ENCODE data around the gene NTRK1. TPM values are rescaled to one million over a fixed set of nuclear protein-coding genes. Genes with fewer than 3 reads are reported as not detected.

The NTRK1 gene
- total RNA-seq, 6 experiments from 2014 or later = 0.10 TPM; not detected in 5

- TF ChIP-seq CTCF (IDR thresholded peaks at IDR 0.05) = no peak
- Mint-ChIP-seq H3K9me3 (no peaks in the 10 kb centered on the region), H3K27ac (peak overlapping the region; percentile 73; the same call in 1 of the 2 replicates), H3K36me3 (ENCODE audit: low read depth) (no peaks in the 10 kb centered on the region), H3K27me3 (ENCODE audit: insufficient read depth) (peaks cover 12% of the 10 kb centered on the region), H3K4me1 (ENCODE audit: low read depth) (peaks cover 43% of the 10 kb centered on the region), H3K4me3 (no peak overlapping the region; the same call in 1 of the 2 replicates)
- DNase-seq = no peak
Observed at GRCh38 chr1:156814571-156815260, 45.9 kb upstream of the NTRK1 start.

- DNase-seq = peak; percentile 77
- peak; percentile 52 for TF ChIP-seq CTCF (IDR thresholded peaks at IDR 0.05)
- Mint-ChIP-seq H3K4me1 (ENCODE audit: low read depth) (peaks cover 43% of the 10 kb centered on the region), H3K27ac (peak overlapping the region; percentile 73), H3K36me3 (ENCODE audit: low read depth) (no peaks in the 10 kb centered on the region), H3K4me3 (peak overlapping the region; percentile 25), H3K9me3 (no peaks in the 10 kb centered on the region), H3K27me3 (ENCODE audit: insufficient read depth) (peaks cover 12% of the 10 kb centered on the region)
Observed at GRCh38 chr1:156815307-156815826, 45.3 kb upstream of the NTRK1 start.

DNA sequence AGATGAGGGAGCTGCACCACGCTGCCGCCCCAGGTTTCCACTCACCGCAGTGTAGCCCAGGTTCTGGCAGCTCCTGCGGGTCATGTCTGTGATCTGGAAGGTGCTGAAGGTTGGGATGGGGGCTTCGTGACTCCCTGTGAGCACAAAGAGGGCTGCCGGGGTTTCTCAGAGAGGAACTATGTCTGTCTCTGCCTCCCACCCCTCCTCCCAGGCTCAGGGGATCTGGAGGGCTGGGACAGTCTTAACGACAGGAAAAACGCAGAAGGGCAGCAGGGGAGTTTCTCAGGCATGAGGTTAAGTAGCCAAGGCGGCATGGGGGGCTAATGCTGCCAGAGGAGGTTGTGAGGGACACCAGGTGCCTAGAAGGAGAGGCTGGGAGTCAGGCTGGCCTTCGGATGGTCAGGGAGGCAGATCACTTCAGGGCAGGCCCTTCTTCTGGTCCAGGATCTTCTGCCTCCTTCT, 44.7 kb upstream of the NTRK1 start:
- TF ChIP-seq CTCF (IDR thresholded peaks at IDR 0.05) = no peak
- peaks cover 14% of the 10 kb centered on the region for H3K27me3 Mint-ChIP-seq (ENCODE audit: insufficient read depth)
- H3K9me3 Mint-ChIP-seq = no peaks in the 10 kb centered on the region
- no peak for DNase-seq
- H3K27ac Mint-ChIP-seq = no peak overlapping the region
- no peaks in the 10 kb centered on the region for H3K36me3 Mint-ChIP-seq (ENCODE audit: low read depth)
- H3K4me1 Mint-ChIP-seq (ENCODE audit: low read depth) = peaks cover 43% of the 10 kb centered on the region
- H3K4me3 Mint-ChIP-seq = no peak overlapping the region

DNA sequence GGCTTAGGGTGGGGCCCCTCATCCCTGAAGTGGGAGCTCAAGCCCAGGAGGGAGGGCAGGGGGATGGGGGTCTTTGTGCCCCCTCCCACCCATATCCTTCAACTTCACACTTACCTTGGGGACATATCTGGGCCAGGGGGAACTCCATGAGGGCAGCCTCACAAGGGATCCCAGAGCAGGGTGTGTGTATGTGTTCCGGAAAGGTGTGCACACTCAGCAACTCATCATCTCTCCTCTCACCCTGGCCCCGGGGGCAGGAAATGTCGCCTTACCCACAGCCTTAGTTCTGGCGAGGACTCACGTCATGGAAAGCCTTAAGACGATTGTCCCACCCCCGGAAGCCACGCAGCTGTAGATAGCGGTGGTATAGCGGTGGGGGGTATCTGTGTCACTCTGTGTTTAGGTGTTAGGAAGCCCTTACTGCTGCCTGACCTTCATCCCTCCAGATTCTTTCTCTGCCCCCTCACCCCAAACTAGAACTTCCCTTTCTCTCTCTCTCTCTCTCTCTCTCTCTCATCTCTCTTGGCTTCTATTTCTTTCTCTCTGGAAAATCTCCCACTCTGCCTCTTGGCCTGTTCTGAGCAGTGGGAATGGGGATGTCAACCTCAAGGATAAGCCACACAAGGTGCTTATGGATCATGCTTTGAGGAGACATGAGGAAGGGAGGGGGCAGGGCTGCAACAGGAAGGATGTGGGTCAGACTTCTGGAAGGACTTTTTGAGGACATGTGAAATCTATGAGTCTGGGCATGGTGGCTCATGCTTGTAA, 43.9 kb upstream of the NTRK1 start, which contains the start of gene SH2D2A:
Gene SH2D2A, minus strand, starts transcription at position 288 of the 768 bp plus-strand sequence. Its CDS starts 140 bp downstream, at position 148.
- DNase-seq = no peak
- no peaks in the 10 kb centered on the region for H3K36me3 Mint-ChIP-seq (ENCODE audit: low read depth)
- H3K27ac Mint-ChIP-seq = no peak within 1 kb of the TSS; the same call in 1 of the 2 replicates
- 0 out of 2 replicates have a peak within 1 kb of the TSS, but pooled peaks have one; percentile 4 for H3K4me3 Mint-ChIP-seq
- peaks cover 10% of the 10 kb centered on the region for H3K27me3 Mint-ChIP-seq (ENCODE audit: insufficient read depth)
- TF ChIP-seq CTCF (IDR thresholded peaks at IDR 0.05) = no peak
- no peaks in the 10 kb centered on the region for H3K9me3 Mint-ChIP-seq
- H3K4me1 Mint-ChIP-seq (ENCODE audit: low read depth) = peaks cover 48% of the 10 kb centered on the region

DNA sequence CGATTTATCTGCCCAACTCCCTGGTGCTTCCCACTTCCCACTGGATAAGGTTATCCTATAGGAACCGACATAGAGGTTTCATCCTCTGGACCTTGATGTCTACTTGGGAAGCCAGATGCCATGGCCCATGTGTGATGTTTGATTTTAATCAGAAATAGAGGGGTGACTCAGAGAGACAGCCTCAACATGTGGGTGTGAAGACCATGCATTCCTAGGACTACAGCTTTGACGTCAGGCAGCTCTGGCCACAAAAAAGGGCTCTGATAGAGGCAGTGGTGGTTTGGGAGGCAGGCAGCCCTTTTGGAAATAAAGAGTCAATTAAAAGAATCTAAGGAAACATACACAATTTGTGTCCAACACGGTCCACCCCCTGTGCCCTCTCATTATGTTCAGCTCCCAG, 38.9 kb upstream of the NTRK1 start:
- Mint-ChIP-seq H3K27me3 (ENCODE audit: insufficient read depth) (peaks cover 13% of the 10 kb centered on the region), H3K4me1 (ENCODE audit: low read depth) (peaks cover 28% of the 10 kb centered on the region), H3K27ac (no peak overlapping the region), H3K9me3 (no peaks in the 10 kb centered on the region), H3K4me3 (no peak overlapping the region), H3K36me3 (ENCODE audit: low read depth) (no peaks in the 10 kb centered on the region)
- peak; percentile 16 for DNase-seq
- no peak for TF ChIP-seq CTCF (IDR thresholded peaks at IDR 0.05)

Measured in HFFc6 (cell line).